RPMI7951 (cell line): ENCODE data around the gene SECTM1. TPM values are rescaled to one million over a fixed set of nuclear protein-coding genes. Genes with fewer than 3 reads are reported as not detected.
A peak's percentile ranks its signal among the peaks of the same experiment; 100 is the strongest.

Source experiments
- DNase-seq: peaks from one replicate; pipeline ENCODE4 v3.0.0-alpha.2; 2012; ENCODE audit warnings: low read depth
- total RNA-seq: library from RNA; depleted of rRNA; stranded (reverse); fragments of >200 nt; shearing (Covaris generic); gene quantifications from 2 replicates; pipeline ENCODE4 v1.2.3, GENCODE V29; 2014

The SECTM1 gene
- total RNA-seq, 1 experiment from 2014 or later = 19.7 TPM

DNA sequence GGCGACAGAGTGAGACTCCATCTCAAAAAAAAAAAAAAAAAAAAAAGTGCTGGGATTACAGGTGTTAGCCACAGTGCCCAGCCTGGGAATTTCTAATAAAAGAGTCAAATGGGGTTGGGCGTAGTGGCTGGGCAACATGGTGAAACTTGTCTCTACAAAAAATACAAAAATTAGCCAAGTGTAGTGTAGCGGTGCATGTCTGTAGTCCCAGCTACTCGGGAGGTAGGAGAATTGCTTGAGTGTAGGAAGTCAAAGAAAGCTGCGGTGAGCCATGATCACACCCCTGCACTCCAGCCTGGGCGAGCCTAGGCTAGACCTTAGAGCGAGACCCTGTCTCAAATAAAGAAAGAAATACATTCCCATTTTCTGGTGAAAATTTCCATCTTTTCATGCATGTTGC, 35.6 kb upstream of the SECTM1 start:
- DNase-seq = no peak

DNA sequence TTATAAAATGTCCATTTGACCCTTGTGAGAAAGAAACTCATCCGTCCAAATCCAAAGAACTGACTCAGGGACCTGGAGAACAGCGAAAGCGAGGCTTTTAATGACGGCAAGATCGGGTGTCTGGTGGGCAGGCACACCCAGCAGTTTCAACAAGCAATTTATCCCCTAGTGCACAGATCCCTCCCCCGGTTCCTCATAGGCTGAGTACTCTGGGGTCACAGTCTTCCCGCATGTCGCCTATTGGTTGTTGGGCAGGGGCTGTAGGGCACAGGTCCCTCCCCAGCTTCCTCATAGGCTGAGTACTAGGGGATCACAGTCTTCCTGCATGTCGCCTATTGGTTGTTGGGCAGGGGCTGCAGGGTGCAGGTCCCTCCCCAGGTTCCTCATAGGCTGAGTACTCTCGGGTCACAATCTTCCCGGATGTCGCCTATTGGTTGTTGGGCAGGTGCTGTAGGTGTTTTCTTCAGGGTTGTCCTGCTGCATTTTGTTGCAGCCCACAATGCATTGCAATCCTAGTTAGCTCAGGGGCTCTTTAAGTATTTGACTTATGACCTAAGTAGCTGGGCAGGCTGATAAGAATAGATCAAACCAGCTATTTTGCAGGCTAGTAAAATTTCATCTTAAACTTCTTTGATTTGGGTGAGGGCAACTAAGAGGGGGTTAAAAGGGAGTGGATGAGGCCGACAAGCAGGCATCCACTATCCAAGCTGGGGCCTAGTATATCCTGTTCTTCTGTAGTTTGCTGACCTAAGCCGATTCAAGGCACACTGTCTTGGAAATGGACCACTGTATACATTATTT, 34.4 kb upstream of the SECTM1 start:
- DNase-seq = peak; percentile 41

DNA sequence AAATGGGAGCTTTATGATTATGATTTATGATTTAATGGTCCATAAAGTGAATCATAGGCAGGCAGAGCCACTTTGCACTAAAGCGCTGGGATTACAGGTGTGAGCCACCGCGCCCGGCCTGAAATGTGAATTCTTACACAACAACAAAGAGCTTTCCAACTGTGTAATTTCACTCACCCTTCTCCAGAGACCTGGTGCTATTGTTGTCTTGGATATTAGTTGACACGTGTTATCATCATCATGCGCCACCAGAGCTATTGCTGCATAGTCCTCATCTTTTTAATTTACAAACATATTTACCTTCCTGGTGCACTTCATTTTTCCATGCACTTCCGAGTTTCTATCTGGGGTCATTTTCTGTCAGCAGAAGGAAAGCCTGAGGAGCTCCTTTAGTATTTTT, 33.2 kb upstream of the SECTM1 start:
- DNase-seq = no peak

DNA sequence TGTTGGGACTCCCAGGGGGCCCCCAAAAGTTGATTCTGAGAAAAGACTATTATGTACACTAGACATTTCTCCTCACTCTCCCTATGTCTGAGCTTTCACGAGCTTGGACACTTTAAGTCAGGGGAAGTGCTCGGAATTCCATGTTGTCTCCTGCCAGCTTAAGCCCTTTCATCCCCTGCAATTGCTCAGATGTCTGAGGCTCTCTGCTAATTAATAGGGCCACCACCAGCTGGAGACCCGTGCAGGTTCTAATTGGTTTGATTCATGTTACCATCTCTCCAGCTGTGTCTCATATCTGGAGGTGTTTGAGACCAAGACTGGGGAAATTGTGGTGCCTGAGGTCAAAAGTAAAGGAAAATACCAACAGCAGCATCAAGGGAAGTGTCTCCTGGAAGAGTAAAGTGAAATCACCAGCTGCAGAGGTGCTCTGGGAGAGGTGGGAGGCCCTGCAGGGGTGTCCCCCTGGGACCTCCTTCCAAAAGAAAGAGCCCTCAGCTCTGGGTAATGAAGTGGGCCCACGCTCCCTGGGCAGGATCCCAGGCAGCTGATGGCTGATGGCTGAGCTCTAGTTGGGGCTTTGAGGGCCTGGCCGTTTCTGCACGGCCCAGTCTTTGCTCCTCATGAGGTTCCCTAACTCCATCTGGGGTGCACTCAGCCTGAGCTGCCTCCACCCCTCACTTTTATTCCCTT, 32.2 kb upstream of the SECTM1 start:
- DNase-seq = no peak

DNA sequence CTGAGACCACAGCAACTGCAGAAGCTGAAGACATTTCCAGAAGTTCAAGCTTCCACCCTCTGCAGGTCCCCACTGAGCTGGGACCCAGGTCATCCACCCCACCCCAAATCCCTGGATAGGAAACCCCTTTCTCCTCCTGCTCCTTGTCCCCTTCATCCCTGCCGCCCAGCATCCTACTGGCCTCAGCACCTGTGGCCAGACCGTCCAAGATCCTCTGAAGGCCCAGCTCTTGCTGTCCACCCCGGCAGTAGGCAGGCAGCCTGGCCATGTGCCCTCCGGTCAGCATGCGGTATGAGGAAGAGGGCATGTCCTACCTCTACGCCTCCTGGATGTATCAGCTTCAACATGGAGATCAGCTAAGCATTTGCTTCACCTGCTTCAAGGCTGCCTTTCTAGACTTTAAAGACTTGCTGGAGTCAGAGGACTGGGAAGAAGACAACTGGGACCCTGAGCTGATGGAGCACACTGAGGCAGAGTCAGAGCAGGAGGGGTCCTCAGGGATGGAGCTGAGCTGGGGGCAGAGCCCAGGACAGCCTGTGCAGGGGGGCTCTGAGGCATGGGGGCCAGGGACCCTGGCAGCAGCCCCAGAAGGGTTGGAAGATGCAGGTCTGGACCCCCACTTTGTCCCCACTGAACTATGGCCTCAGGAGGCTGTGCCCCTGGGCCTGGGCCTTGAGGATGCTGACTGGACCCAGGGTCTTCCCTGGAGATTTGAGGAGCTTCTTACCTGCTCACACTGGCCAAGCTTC, 28.5 kb upstream of the SECTM1 start:
- no peak for DNase-seq

DNA sequence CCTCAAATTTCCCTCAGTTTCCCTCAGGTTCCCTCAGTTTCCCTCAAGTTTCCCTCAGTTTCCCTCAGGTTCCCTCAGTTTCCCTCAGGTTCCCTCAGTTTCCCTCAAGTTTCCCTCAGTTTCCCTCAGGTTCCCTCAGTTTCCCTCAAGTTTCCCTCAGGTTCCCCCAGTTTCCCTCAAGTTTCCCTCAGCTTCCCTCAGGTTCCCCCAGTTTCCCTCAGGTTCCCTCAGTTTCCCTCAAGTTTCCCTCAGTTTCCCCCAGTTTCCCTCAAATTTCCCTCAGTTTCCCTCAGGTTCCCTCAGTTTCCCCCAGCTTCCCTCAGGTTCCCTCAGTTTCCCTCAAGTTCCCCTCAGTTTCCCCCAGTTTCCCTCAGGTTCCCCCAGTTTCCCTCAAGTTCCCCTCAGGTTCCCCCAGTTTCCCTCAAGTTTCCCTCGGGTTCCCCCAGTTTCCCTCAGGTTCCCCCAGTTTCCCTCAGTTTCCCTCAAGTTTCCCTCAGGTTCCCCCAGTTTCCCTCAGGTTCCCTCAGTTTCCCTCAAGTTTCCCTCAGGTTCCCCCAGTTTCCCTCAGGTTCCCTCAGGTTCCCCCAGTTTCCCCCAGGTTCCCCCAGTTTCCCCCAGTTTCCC, 26.0 kb upstream of the SECTM1 start:
- peak; percentile 39 for DNase-seq

DNA sequence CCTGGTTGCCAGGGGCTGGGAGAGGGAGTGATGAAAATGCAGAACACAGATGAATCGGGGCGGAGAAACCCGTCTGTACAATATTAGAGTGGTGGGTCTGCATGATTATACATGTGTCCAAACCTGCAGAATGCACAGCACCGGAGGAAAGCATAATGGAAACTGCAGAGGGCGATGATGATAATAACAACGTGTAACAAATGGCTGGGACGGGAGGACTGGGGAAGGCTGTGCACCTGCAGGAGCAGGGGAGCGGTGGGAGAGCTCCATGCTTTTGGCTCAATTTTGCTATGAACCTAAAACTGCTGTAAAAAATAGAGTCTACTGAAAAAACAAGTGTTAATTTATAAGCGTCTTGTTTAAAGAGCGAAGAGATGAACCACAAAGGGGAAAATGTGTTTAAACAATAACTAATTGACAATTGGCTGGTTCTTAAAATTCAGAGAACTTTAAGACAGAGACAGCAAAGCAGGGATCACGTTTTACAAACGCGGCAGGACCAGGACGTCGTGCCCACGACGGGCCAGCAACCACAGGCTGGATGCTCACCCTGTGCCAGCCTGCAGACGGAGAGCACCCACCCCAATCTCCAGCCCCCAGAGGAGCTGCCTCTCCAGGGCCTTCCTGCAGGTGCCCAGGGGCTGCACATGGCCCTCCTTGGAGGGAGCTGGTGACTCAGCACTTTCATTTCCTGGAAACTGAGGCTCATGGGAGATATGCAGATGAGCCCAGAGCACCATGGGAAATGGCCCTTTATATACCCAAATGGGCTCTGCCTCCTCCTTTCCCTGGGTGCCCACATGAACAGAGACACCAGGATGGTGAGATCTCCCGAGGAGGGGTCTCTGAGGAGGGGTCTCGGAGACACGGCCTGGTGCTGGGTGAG, 25.1 kb upstream of the SECTM1 start, which contains the start of gene TEX19:
Gene TEX19 (plus strand): TSS at position 783 of the 886 bp plus-strand sequence. CDS start 2,904 bp downstream, outside the sequence.
- DNase-seq = peak; percentile 51

DNA sequence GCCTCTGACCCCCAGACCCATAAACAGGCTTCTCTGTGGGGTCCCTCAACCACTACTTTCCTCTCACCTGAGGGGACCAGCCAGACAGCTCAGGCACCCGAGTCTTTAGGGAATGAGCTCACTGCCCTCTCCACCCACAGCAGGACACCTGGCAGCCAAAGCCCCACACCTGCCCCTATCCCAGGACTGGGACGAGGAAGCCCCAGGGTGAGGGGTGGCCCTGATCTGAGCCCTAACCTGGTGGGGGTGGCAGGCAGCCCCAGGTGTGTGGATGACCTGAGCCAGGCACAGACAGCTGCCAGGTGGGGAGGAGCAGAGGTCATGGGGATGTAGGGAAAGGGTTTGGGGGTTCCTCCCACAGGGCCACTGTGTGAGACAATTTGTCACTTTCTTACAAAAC, 23.8 kb upstream of the SECTM1 start:
- no peak for DNase-seq

DNA sequence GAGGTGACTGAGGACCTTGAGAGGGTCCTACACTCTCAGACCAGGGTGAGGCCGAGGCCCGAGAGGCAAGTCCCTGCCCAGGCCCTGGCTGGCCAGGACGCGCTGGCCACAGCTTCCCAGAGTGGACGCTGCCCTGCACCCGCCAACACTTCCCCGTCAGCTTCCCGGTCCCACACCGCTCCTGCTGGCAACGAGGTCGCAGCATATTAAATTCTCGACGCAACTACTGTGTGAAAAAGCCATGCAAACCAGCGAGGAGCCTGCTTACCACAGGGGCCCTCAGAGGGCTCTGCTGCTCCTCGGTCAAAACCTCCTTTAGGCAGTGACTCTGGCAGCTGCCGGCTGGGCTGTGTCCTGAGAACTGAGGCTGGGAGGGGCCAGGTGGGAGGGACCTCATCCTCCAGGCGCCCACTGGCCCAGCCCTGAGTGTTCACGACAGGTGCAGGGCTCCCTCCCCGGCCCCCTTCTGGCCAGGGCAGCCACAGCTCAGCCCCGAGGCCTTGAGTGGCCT, 23.3 kb upstream of the SECTM1 start:
- DNase-seq = no peak

DNA sequence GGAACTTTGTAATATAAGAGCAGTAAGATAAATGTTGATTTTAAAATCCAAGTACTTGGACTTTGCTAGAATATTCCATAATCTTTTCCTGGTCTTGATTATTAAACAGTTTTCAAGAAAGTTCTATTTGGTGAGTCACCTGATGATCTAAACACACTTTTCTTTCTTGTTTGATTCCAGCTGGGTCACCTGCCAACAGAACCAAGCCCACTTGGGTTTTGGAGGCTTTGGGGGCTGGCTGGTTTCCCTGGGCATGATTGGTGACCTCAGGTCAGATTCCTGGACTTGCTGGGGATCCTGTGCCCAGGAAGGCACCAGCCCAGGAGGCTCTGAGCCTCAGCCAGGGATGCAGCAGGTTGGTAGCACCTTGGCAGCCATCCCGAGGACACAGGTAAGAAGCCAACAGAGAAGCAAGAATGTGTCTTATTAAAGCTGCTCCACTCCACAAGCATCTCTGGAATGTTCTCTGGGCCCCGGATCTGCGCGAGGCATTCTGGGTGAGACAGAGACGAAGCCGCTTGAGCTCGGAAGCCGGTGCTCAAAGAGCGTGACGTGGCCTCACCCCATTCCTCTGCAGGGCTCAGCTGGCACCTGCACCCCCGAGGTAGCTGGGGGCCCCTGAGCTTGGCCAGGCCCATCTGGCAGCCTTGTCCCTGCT, 22.3 kb upstream of the SECTM1 start:
- no peak for DNase-seq

DNA sequence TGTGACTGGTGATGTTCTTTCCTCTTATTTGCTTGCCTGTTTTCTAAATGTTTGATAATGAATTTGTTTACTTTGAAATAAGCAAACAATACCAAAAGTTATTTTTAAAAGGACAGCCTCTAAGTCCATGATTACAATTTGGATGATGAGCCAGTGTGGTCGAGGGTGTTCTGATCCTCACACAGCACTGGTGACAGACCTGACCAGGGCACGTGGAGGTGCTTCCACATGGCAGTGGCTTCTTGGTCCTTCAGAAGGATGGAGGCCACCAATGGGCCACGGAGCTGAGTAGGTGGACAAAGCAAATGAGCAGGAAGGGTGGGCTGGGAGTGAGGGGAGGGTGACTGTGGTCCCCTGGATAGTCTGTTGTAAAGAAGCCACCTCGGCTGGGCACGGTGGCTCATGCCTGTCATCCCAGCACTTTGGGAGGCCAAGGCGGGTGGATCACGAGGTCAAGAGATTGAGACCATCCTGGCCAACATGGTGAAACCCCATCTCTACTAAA, 21.3 kb upstream of the SECTM1 start:
- DNase-seq = no peak

DNA sequence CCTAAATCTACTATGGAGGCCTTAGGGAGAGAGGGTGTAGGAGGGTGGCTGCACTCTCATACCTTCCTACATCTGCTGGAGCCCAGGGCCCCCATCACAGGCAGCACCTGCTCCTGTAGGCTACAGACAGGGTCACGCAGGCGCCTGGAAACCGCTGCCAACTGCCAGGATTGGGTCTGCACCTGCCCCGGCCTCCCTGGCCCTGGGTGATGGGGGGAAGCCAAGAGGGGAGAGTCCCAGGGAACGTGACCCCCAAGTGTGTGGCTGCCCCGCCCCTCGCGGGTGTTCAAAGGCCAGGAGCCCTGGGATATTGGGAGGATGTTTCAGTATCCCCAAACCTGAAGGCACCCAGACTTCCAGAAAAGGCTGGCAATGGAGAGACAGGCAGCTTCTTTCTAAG, 19.9 kb upstream of the SECTM1 start:
- no peak for DNase-seq

DNA sequence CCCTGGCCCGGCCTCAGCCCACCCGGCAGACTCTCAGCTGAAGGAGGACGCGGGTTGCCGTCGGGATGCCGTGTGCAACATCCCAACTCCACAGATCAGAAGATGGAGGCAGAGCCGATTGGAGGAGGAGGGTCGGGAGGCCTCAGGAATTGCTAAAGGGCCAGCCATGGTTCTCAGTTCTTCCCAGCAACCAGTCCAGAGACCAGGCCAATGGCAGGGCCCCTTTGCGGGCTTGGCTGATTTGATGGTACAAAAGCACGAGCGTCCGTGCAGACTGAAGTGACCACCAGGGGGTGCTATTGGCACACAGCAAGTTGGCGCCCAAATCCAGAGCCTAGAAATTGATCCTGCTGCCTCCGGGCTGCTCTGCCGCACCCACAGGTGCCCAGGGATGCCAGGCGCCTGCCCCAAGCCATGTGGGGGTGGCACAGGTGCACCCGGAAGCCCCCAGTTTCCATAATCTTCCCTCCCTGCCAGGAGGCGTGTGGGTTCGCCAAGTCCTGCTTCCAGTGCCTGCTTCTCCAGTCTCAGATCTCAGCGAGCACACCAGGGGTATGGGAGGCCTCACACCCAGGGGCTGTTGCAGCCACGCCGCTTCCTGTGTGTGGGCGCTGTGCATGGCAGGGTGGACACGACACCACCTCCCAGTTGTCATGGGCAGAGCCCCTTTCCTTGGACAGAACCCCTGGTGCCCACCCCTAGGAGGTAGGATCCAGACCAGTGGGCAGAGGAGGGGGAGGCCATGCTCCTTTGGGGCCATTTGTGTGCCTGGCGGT, 18.3 kb upstream of the SECTM1 start:
- DNase-seq = peak; percentile 74

DNA sequence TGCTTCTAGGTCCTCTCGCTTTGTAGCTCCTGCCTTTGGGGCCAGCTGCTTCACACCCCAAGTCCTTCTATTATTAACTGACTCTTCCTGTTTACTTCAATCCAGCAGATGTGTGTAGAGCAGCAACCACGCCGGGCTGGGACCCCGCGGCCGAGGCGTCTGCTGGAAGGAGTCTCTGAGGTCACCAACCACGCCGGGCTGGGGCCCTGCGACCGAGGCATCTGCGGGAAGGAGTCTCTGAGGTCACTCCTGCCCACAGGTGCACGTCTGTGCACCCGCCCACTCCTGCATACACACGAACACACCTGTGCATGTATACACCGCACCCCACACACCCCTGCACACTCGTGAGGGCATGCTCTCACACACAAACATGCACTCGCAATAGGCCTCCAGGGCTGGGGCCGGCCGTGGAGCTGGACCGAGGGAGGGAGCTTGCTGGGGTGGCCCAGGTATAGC, 17.7 kb upstream of the SECTM1 start:
- DNase-seq = no peak

DNA sequence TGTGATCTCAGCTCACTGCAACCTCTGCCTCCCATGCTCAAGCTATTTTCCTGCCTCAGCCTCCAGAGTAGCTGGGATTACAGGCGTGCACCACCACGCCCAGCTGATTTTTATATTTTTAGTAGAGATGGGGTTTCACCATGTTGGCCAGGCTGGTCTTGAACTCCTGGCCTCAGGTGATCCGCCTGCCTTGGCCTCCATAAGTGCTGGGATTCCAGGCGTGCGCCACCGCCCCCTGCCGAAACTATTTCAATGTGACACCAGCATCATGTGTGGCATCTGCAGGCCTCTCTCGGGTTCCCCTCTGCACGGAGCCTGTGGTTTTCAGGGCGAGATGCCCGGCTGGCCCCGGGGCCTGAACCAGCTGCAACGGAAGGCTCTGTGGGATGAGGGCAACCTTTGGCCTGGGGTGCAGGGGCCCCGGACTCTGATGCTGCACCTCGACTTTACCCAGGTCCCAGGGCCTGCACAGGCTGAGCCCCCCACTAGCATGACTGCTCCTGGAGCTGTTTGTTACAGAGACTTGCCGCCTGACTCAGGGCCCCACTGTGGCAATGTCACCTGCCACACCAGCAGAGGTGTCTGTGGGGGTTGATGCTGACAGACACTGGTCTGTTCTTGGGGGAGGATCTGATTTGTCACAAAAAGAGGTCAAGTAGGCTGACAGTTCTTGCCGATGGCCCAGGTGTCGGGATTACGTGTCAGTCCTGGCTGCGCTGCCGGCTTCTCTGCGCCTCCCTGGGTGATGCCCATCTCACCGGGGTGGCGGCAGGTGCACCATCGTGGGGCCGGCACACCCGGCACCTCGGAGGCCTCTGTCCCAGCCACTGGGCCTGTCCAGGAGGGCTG, 16.8 kb upstream of the SECTM1 start:
- DNase-seq = peak; percentile 63

DNA sequence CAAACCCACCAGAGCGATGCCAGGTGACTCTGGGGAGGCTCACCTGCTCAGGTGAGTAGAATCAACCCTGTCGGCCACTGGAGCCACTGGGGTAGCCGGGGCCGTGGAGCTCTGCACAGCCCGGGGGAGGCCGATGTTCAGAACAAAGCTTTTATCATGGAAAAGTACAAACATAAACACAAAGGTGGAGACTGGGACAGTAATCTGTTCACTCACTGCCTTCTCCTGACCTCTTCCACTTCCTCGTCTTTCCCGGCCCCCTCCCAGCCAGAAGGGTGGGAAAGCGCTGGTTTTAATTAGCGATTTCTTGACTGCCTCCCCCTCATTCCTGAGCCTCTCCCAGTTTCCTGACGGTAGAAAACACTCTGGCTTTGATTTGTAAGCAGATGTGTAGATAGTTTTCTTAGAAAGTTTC, 15.7 kb upstream of the SECTM1 start:
- peak; percentile 55 for DNase-seq

DNA sequence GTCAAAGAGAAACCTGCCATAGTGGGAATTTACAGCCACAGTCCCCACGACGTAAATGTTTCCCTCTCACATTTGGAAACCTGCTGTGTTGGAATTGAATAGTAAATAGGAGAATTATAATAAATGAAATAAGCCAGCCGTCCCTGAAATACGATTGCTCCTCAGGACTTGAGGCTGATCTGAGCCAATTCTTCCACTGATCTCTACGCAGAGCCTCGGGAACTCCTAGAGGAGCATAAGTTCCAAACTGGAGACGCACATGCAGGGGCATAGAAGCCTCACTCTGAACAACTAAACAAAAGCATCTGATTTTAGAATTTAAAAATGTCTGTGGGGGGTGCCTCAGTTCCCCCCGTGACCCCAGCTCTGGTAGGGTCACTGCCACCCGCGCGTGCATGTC, 15.3 kb upstream of the SECTM1 start:
- no peak for DNase-seq

DNA sequence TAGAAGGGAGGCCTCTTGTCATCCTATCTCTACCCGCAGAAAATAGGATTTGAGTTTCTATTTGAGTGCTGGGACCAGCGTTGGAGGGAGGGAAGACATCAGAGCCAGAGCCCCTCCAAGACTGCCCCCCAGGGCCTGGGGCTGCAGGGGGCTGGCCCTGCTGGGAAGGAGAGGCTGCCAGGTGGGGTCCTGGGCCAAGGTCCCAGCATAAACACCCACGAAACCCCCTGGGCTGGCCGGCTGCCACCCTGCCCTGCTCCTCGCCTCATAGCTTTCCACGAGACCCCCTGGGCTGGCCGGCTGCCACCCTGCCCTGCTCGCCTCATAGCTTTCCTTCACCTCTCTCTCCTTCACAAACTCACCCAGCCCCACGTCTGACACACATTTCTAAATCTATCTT, 14.9 kb upstream of the SECTM1 start:
- DNase-seq = no peak
